ENCODE results near the gene RPTOR.

RPTOR gene

DNA sequence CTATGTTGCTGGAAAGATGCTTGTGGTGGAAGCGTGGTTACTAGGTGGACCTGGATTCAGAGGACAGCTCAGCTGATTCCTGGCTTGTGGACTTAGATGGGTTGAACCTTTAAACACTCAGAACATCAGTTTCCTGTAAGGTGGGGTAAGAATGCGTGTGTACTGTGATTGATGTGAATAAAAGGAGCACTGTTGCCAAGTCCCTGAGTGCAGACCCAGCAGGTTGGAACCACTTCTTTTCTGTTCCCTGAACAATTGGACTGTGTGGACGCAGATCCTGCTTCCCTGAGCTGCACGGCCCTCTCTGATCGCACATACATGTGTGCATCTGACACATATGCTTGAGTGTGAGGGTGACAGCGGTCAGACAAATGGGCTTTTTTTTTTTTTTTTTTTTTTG is 37.5 kb downstream of the RPTOR start:
- no CpG with 5 or more reads among the region's 6 CpGs for WGBS, 2 donors (ENCODE audit: extremely low coverage in 2 of 2, insufficient read length in 2 of 2, insufficient replicate concordance in 1 of 2)
- Histone ChIP-seq H4K8ac (ENCODE audit: low read depth, low read length) (no peak overlapping the region), H3K27me3 (ENCODE audit: control insufficient read depth in 3 of 3, insufficient read depth in 3 of 3, low read depth in 1 of 3, low read length in 3 of 3) (no peaks in the 10 kb centered on the region), H2AFZ (ENCODE audit: low read length) (no peak overlapping the region), H2BK12ac (ENCODE audit: low read length) (no peak overlapping the region), H3K9me3 (replicated peaks in 1 of 2; ENCODE audit: control insufficient read depth in 2 of 2, insufficient read depth in 1 of 2, low read depth in 1 of 2, low read length in 2 of 2) (no peaks in the 10 kb centered on the region), H2BK5ac (ENCODE audit: low read length) (no peak overlapping the region), H3K23ac (ENCODE audit: low read depth, low read length, poor library complexity) (no peak overlapping the region), H3K4ac (ENCODE audit: low read length) (no peak overlapping the region), H3K14ac (ENCODE audit: low read length) (no peak overlapping the region), H3K4me1 (ENCODE audit: control insufficient read depth in 2 of 2, insufficient read depth in 1 of 2, low read depth in 1 of 2, low read length in 2 of 2) (peaks cover 2% of the 10 kb centered on the region in 2 donors), H3K36me3 (replicated peaks in 1 of 2; ENCODE audit: control insufficient read depth in 2 of 2, insufficient read depth in 2 of 2, low read length in 2 of 2) (peaks cover 0 to 3% of the 10 kb centered on the region in 2 donors), H4K91ac (ENCODE audit: low read depth, low read length, poor library complexity) (no peak overlapping the region), H3K18ac (ENCODE audit: low read length) (no peak overlapping the region), H2BK15ac (ENCODE audit: low read length) (no peak overlapping the region), H2BK120ac (ENCODE audit: low read depth, low read length) (no peak overlapping the region), H3K4me3 (ENCODE audit: low read length in 2 of 2) (no peak overlapping the region), H3K9ac (ENCODE audit: low read depth, low read length, poor library complexity) (no peak overlapping the region), H3K4me2 (ENCODE audit: insufficient read depth, low read length, poor library complexity, severe bottlenecking) (no peak overlapping the region), H3K79me1 (ENCODE audit: low read depth, low read length) (peaks cover 11% of the 10 kb centered on the region), H2AK5ac (ENCODE audit: low read depth, low read length) (no peak overlapping the region), H3K27ac (replicated peaks; ENCODE audit: low read length) (no peak overlapping the region)
- DNase-seq (ENCODE audit: low spot score): no peak

DNA sequence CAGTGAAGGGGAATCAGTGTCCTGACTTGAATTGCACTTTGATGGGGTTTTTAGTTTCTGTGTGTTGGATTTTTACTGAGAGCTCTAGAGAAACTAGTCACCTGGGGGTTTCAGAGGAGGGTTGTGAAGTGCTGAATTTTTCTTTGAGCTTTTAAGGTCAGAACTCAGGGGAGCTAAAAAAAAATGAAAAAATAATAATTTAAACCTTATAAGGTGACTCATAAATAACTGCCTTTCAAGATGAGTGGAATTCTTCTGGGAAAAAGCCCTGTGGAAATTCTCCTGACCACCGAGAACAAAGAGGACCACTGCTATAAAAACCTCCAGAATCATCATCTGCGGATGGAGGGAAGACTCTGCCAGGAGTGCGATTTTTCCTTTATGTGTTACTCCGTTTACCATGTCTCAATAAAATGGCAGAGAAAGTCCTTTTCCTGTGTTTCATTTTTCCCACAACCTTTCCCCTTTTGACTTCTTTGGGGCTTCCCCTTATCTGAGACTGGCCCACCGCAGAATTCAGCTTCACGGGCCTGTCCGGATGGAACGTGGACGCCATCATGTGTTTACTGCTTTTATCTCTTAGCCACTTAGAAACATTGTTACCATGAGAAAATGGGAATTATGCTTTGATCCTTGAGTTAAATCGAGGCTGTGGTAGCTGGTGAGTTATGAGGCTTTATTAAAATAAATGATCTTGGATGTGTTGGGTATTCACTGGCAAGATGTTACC is 39.7 kb downstream of the RPTOR start:
- H3K9me3 ChIP-seq (replicated peaks in 1 of 2; ENCODE audit: control insufficient read depth in 2 of 2, insufficient read depth in 1 of 2, low read depth in 1 of 2, low read length in 2 of 2): no peaks in the 10 kb centered on the region
- H3K4me1 ChIP-seq (ENCODE audit: control insufficient read depth in 2 of 2, insufficient read depth in 1 of 2, low read depth in 1 of 2, low read length in 2 of 2): peaks cover 2% of the 10 kb centered on the region in 2 donors
- H2BK120ac ChIP-seq (ENCODE audit: low read depth, low read length): no peak overlapping the region
- no peak overlapping the region for H4K91ac ChIP-seq (ENCODE audit: low read depth, low read length, poor library complexity)
- no peak overlapping the region for H2AFZ ChIP-seq (ENCODE audit: low read length)
- H2AK5ac ChIP-seq (ENCODE audit: low read depth, low read length): no peak overlapping the region
- no peak overlapping the region for H4K8ac ChIP-seq (ENCODE audit: low read depth, low read length)
- no peak overlapping the region for H3K18ac ChIP-seq (ENCODE audit: low read length)
- peaks cover 7% of the 10 kb centered on the region for H3K79me1 ChIP-seq (ENCODE audit: low read depth, low read length)
- no peak overlapping the region for H3K14ac ChIP-seq (ENCODE audit: low read length)
- DNase-seq (ENCODE audit: low spot score): no peak
- peak overlapping the region; percentile 70 for H3K9ac ChIP-seq (ENCODE audit: low read depth, low read length, poor library complexity)
- H3K27ac ChIP-seq (replicated peaks; ENCODE audit: low read length): no peak overlapping the region
- peaks cover 0 to 3% of the 10 kb centered on the region in 2 donors for H3K36me3 ChIP-seq (replicated peaks in 1 of 2; ENCODE audit: control insufficient read depth in 2 of 2, insufficient read depth in 2 of 2, low read length in 2 of 2)
- H3K27me3 ChIP-seq (ENCODE audit: control insufficient read depth in 3 of 3, insufficient read depth in 3 of 3, low read depth in 1 of 3, low read length in 3 of 3): no peaks in the 10 kb centered on the region
- WGBS, 2 donors (ENCODE audit: extremely low coverage in 2 of 2, insufficient read length in 2 of 2, insufficient replicate concordance in 1 of 2): no CpG with 5 or more reads among the region's 10 CpGs
- no peak overlapping the region for H3K4ac ChIP-seq (ENCODE audit: low read length)
- no peak overlapping the region for H2BK15ac ChIP-seq (ENCODE audit: low read length)
- no peak overlapping the region for H3K23ac ChIP-seq (ENCODE audit: low read depth, low read length, poor library complexity)
- no peak overlapping the region for H3K4me3 ChIP-seq (ENCODE audit: low read length in 2 of 2)
- H2BK5ac ChIP-seq (ENCODE audit: low read length): no peak overlapping the region
- no peak overlapping the region for H3K4me2 ChIP-seq (ENCODE audit: insufficient read depth, low read length, poor library complexity, severe bottlenecking)
- no peak overlapping the region for H2BK12ac ChIP-seq (ENCODE audit: low read length)

DNA sequence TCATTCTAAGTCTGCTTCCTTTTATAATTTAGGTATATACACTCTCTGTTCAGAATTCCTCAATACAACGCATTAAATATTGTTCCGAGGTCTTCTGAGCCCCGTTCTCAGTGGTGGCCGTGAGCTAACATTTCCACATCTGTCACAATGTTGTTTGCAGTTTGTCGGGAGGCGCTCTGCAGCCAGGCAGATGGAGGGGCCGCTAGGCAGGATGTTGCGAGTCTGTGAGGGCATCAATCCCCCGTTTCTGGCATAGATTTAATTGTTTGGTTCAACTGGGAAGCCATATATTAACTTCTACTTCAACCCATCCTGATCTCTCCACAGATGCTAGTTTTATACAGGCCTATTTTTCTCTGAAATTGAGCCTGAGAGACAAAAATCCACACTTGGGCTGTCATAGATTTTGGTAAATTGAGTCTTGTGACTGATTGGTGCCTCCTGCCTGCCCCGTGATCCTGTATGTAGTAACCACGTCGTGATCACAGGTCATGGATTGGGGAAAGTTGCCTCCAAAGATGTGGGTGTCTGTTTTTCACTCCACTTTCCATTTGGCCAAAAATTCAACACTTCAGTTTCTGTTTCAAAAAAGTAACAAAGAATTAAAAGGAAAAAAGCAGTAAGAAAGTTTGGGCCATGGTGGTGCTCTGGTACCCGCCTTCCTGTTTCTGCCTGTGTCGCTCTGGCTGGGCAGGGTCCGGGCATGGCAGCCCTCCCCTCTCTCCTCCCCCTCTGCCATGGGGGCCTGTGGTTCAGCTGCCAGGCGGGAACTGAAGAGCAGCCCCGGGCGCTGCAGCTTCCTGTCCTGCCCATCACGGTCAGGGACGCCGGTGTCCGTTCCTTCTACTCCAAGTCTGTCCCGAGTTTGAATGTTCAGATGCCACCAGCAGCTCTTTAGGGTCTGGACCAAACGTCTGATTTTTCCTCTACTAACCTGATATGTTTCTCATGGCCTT is 41.5 kb downstream of the RPTOR start:
- no peak overlapping the region for H2BK120ac ChIP-seq (ENCODE audit: low read depth, low read length)
- H3K4me2 ChIP-seq (ENCODE audit: insufficient read depth, low read length, poor library complexity, severe bottlenecking): no peak overlapping the region
- no peak overlapping the region for H2BK15ac ChIP-seq (ENCODE audit: low read length)
- no peak overlapping the region for H3K23ac ChIP-seq (ENCODE audit: low read depth, low read length, poor library complexity)
- H2AFZ ChIP-seq (ENCODE audit: low read length): no peak overlapping the region
- H3K4me3 ChIP-seq (ENCODE audit: low read length in 2 of 2): no peak overlapping the region
- no peak overlapping the region for H3K14ac ChIP-seq (ENCODE audit: low read length)
- H3K9me3 ChIP-seq (replicated peaks in 1 of 2; ENCODE audit: control insufficient read depth in 2 of 2, insufficient read depth in 1 of 2, low read depth in 1 of 2, low read length in 2 of 2): no peaks in the 10 kb centered on the region
- H3K4me1 ChIP-seq (ENCODE audit: control insufficient read depth in 2 of 2, insufficient read depth in 1 of 2, low read depth in 1 of 2, low read length in 2 of 2): peaks cover 2% of the 10 kb centered on the region in 2 donors
- no peak overlapping the region for H2BK12ac ChIP-seq (ENCODE audit: low read length)
- no peak overlapping the region for H3K27ac ChIP-seq (replicated peaks; ENCODE audit: low read length)
- H3K27me3 ChIP-seq (ENCODE audit: control insufficient read depth in 3 of 3, insufficient read depth in 3 of 3, low read depth in 1 of 3, low read length in 3 of 3): no peaks in the 10 kb centered on the region
- H3K4ac ChIP-seq (ENCODE audit: low read length): no peak overlapping the region
- H3K9ac ChIP-seq (ENCODE audit: low read depth, low read length, poor library complexity): no peak overlapping the region
- no peak overlapping the region for H4K91ac ChIP-seq (ENCODE audit: low read depth, low read length, poor library complexity)
- H3K18ac ChIP-seq (ENCODE audit: low read length): no peak overlapping the region
- H2BK5ac ChIP-seq (ENCODE audit: low read length): no peak overlapping the region
- DNase-seq (ENCODE audit: low spot score): no peak
- no CpG with 5 or more reads among the region's 24 CpGs for WGBS, 2 donors (ENCODE audit: extremely low coverage in 2 of 2, insufficient read length in 2 of 2, insufficient replicate concordance in 1 of 2)
- no peak overlapping the region for H4K8ac ChIP-seq (ENCODE audit: low read depth, low read length)
- H3K79me1 ChIP-seq (ENCODE audit: low read depth, low read length): peaks cover 7% of the 10 kb centered on the region
- no peak overlapping the region for H2AK5ac ChIP-seq (ENCODE audit: low read depth, low read length)
- peaks cover 0 to 3% of the 10 kb centered on the region in 2 donors for H3K36me3 ChIP-seq (replicated peaks in 1 of 2; ENCODE audit: control insufficient read depth in 2 of 2, insufficient read depth in 2 of 2, low read length in 2 of 2)

DNA sequence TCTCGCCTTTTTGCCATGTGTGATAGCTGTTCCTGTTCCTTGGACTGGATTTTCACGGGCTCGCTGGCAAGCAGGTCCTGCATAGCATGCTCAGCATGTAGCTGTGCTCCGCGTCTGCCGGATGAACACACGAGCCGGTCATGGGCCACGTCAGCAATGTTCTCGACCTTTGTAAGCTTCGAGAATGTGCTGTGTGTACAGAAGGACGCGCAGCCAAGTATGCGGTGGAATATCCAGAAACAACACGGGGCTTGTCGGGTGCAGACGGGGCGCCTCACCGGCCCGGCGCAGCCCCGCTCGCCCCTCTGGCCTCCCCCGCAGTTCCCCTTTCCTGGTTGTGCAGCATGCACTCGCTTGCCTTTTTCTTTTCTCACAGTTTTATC is 42.2 kb downstream of the RPTOR start:
- no peak overlapping the region for H3K23ac ChIP-seq (ENCODE audit: low read depth, low read length, poor library complexity)
- DNase-seq (ENCODE audit: low spot score): no peak
- H3K27me3 ChIP-seq (ENCODE audit: control insufficient read depth in 3 of 3, insufficient read depth in 3 of 3, low read depth in 1 of 3, low read length in 3 of 3): no peaks in the 10 kb centered on the region
- no CpG with 5 or more reads among the region's 25 CpGs for WGBS, 2 donors (ENCODE audit: extremely low coverage in 2 of 2, insufficient read length in 2 of 2, insufficient replicate concordance in 1 of 2)
- peaks cover 5% of the 10 kb centered on the region for H3K79me1 ChIP-seq (ENCODE audit: low read depth, low read length)
- H4K8ac ChIP-seq (ENCODE audit: low read depth, low read length): no peak overlapping the region
- H3K18ac ChIP-seq (ENCODE audit: low read length): no peak overlapping the region
- no peak overlapping the region for H3K27ac ChIP-seq (replicated peaks; ENCODE audit: low read length)
- no peak overlapping the region for H3K4me3 ChIP-seq (ENCODE audit: low read length in 2 of 2)
- H2BK120ac ChIP-seq (ENCODE audit: low read depth, low read length): no peak overlapping the region
- H3K4me2 ChIP-seq (ENCODE audit: insufficient read depth, low read length, poor library complexity, severe bottlenecking): no peak overlapping the region
- no peak overlapping the region for H2AK5ac ChIP-seq (ENCODE audit: low read depth, low read length)
- no peak overlapping the region for H3K9ac ChIP-seq (ENCODE audit: low read depth, low read length, poor library complexity)
- H2BK15ac ChIP-seq (ENCODE audit: low read length): no peak overlapping the region
- peaks cover 0 to 3% of the 10 kb centered on the region in 2 donors for H3K36me3 ChIP-seq (replicated peaks in 1 of 2; ENCODE audit: control insufficient read depth in 2 of 2, insufficient read depth in 2 of 2, low read length in 2 of 2)
- no peak overlapping the region for H3K14ac ChIP-seq (ENCODE audit: low read length)
- peaks cover 2% of the 10 kb centered on the region in 2 donors for H3K4me1 ChIP-seq (ENCODE audit: control insufficient read depth in 2 of 2, insufficient read depth in 1 of 2, low read depth in 1 of 2, low read length in 2 of 2)
- H2AFZ ChIP-seq (ENCODE audit: low read length): no peak overlapping the region
- H2BK5ac ChIP-seq (ENCODE audit: low read length): no peak overlapping the region
- no peak overlapping the region for H2BK12ac ChIP-seq (ENCODE audit: low read length)
- H3K4ac ChIP-seq (ENCODE audit: low read length): no peak overlapping the region
- H4K91ac ChIP-seq (ENCODE audit: low read depth, low read length, poor library complexity): no peak overlapping the region
- H3K9me3 ChIP-seq (replicated peaks in 1 of 2; ENCODE audit: control insufficient read depth in 2 of 2, insufficient read depth in 1 of 2, low read depth in 1 of 2, low read length in 2 of 2): no peaks in the 10 kb centered on the region

Data from neuronal stem cell (in vitro differentiated cells).